Measurements from ENCODE around the gene CHIT1.

DNA sequence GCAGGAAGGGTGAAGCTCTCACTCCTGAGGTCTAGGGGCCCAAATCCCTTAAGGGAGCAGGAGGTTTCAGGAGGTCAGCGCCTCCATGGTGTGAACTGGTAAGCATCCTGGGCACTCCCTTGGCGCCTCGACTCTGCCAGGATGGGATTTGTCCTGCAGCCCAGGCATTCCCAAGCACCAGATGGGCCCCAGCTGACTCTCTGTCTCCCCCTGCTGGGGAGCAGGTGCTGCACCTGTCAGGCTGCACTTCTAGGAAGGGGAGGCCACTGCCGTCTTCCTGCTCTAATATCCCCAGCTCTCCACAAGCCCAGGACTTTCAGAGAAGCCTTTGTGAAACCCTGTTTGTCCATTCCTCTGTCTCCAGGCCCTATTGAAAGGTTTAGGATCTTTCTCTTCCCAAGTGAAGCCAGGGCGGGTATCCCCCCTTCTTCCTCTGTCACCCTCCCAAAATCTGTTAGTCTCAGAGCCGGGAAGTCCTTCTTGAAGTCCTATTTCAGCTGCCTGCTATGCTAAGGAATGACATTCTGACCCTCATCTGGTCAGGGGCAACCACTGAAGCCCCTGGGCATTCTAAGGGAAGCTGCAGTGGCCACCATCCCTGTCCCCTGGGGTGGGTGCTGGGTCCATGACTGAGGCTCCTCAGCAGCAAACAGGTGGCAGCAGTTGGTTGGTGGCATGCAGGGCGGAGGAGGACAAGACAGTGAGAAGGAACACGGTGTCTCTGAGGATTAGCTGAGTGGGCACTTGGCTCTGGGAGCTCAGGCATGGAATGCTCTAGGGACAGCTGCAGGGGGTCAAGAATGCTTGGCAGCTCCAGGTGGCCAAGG is 57.1 kb downstream of the CHIT1 start:
- TF ChIP-seq, protein P1, sequence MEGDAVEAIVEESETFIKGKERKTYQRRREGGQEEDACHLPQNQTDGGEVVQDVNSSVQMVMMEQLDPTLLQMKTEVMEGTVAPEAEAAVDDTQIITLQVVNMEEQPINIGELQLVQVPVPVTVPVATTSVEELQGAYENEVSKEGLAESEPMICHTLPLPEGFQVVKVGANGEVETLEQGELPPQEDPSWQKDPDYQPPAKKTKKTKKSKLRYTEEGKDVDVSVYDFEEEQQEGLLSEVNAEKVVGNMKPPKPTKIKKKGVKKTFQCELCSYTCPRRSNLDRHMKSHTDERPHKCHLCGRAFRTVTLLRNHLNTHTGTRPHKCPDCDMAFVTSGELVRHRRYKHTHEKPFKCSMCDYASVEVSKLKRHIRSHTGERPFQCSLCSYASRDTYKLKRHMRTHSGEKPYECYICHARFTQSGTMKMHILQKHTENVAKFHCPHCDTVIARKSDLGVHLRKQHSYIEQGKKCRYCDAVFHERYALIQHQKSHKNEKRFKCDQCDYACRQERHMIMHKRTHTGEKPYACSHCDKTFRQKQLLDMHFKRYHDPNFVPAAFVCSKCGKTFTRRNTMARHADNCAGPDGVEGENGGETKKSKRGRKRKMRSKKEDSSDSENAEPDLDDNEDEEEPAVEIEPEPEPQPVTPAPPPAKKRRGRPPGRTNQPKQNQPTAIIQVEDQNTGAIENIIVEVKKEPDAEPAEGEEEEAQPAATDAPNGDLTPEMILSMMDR (IDR thresholded peaks at IDR 0.05): peak; percentile 71 to 87 (median 78)
- TF ChIP-seq POLR2A (IDR thresholded peaks at IDR 0.05): no peak
